Astrocyte (in vitro differentiated cells and primary cell): ENCODE data around the gene TRAFD1. TPM values are rescaled to one million over a fixed set of nuclear protein-coding genes. Genes with fewer than 3 reads are reported as not detected.
A peak's percentile ranks its signal among the peaks of the same experiment; 100 is the strongest.

Experiments
- DNase-seq: peaks from one replicate; pipeline ENCODE4 v3.0.0-alpha.2; 2010; ENCODE audit warnings: low read depth
- FAIRE-seq: peaks from 2 replicates; lab custom pipeline; 2011; peaks lifted over from hg19 to GRCh38; lab: Jason Lieb, UNC
- H2AFZ ChIP-seq: 2 replicates; pipeline ENCODE4 v1.6.0; 2012; ENCODE audit warnings: low read depth, low read length, inconsistent platforms
- H3K27ac ChIP-seq: 2 replicates; pipeline ENCODE4 v1.5.1; 2011; ENCODE audit warnings: low read depth, low read length, inconsistent platforms
- H3K27me3 ChIP-seq: 2 replicates; pipeline ENCODE4 v1.6.0; 2011; ENCODE audit warnings: low read length, inconsistent platforms; ENCODE audit not compliant: insufficient read depth
- H3K36me3 ChIP-seq: 2 replicates; pipeline ENCODE4 v1.5.1; 2011; ENCODE audit warnings: low read length, inconsistent platforms; ENCODE audit not compliant: insufficient read depth
- H3K4me1 ChIP-seq: 2 replicates; pipeline ENCODE4 v1.5.1; 2011; ENCODE audit warnings: low read length, inconsistent platforms; ENCODE audit not compliant: insufficient read depth
- H3K4me2 ChIP-seq: 2 replicates; pipeline ENCODE4 v1.6.0; 2012; ENCODE audit warnings: low read length, inconsistent platforms
- H3K4me3 ChIP-seq: 2 replicates; pipeline ENCODE4 v1.5.1; 2011; ENCODE audit warnings: low read depth, mild to moderate bottlenecking, low read length, inconsistent platforms; ENCODE audit not compliant: insufficient read depth
- H3K79me2 ChIP-seq: 2 replicates; pipeline ENCODE4 v1.6.0; 2012; ENCODE audit warnings: mild to moderate bottlenecking, low read length, inconsistent platforms; ENCODE audit not compliant: insufficient read depth
- H3K9ac ChIP-seq: 2 replicates; pipeline ENCODE4 v1.6.0; 2012; ENCODE audit warnings: mild to moderate bottlenecking, low read length, inconsistent platforms
- H3K9me3 ChIP-seq: 2 replicates; pipeline ENCODE4 v1.5.1; 2012; ENCODE audit warnings: low read depth, mild to moderate bottlenecking, low read length, inconsistent platforms; ENCODE audit not compliant: insufficient read depth
- H4K20me1 ChIP-seq: 2 replicates; pipeline ENCODE4 v1.6.0; 2012; ENCODE audit warnings: low read length, inconsistent platforms; ENCODE audit not compliant: insufficient read depth
- H3K27ac Mint-ChIP-seq: one replicate; pipeline ENCODE4 v1.8.0; 2021; ENCODE audit warnings: mild to moderate bottlenecking, mixed read lengths; ENCODE audit not compliant: unreplicated experiment
- H3K27me3 Mint-ChIP-seq: one replicate; pipeline ENCODE4 v1.8.0; 2021; ENCODE audit warnings: low read depth, mixed read lengths; ENCODE audit not compliant: unreplicated experiment
- H3K36me3 Mint-ChIP-seq: one replicate; pipeline ENCODE4 v1.8.0; 2021; ENCODE audit warnings: low read depth, mixed read lengths; ENCODE audit not compliant: unreplicated experiment
- H3K4me1 Mint-ChIP-seq: one replicate; pipeline ENCODE4 v1.8.0; 2021; ENCODE audit warnings: low read depth, mixed read lengths; ENCODE audit not compliant: unreplicated experiment
- H3K4me3 Mint-ChIP-seq: one replicate; pipeline ENCODE4 v1.8.0; 2021; ENCODE audit warnings: mild to moderate bottlenecking, moderate library complexity, mixed read lengths; ENCODE audit not compliant: unreplicated experiment
- H3K9me3 Mint-ChIP-seq: one replicate; pipeline ENCODE4 v1.8.0; 2021; ENCODE audit warnings: mild to moderate bottlenecking, mixed read lengths; ENCODE audit not compliant: unreplicated experiment
- EZH2 ChIP-seq: IDR thresholded peaks from 2 replicates; pipeline ENCODE4 v1.6.1; 2012; ENCODE audit warnings: mild to moderate bottlenecking, low read length, inconsistent platforms; ENCODE audit not compliant: insufficient read depth
- total RNA-seq: library from RNA; stranded (reverse); gene quantifications from 2 replicates; pipeline ENCODE4 v1.2.1, GENCODE V29; 2021
- TF ChIP-seq, protein P1 (sequence below): IDR thresholded peaks from 2 replicates; pipeline ENCODE4 v1.5.1; 2011; ENCODE audit warnings: low read depth, mild to moderate bottlenecking, inconsistent platforms, low read length, moderate library complexity; ENCODE audit not compliant: insufficient read depth

Gene TRAFD1
- total RNA-seq, 1 donor from 2014 or later, result 35.6 TPM

DNA sequence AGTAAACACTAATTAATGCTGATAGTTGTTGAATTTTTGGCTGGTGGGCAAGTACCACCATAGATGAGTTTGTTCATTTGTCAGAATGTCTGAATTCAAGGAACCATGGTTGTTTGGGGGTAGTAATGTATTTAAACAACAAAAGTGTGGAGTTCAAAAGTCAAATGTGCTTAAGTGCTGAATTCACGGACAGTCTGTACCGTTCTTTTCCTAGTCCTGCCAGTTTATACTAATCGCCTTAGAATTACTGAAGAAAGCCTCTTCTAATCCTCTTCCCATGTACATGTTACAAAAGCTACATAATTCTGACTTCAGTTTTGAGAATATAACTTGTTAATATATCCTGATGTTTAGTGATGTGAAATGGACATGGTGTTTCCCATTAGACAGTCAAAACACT is 19.5 kb upstream of the TRAFD1 start:
- Histone ChIP-seq H3K4me1 (peaks cover 18% of the 10 kb centered on the region), H3K79me2 (peaks cover 82% of the 10 kb centered on the region), H3K27ac (no peak overlapping the region), H3K4me2 (peak overlapping the region; percentile 91), H4K20me1 (peaks cover 64% of the 10 kb centered on the region), H3K4me3 (no peak overlapping the region), H3K9ac (no peak overlapping the region), H3K27me3 (no peaks in the 10 kb centered on the region), H3K36me3 (peaks cover 7% of the 10 kb centered on the region), H2AFZ (no peak overlapping the region), H3K9me3 (no peaks in the 10 kb centered on the region)
- no peaks in the 10 kb centered on the region for H3K9me3 Mint-ChIP-seq
- no peak overlapping the region for H3K4me3 Mint-ChIP-seq
- FAIRE-seq (no peak), DNase-seq (no peak)
- TF ChIP-seq, protein P1, sequence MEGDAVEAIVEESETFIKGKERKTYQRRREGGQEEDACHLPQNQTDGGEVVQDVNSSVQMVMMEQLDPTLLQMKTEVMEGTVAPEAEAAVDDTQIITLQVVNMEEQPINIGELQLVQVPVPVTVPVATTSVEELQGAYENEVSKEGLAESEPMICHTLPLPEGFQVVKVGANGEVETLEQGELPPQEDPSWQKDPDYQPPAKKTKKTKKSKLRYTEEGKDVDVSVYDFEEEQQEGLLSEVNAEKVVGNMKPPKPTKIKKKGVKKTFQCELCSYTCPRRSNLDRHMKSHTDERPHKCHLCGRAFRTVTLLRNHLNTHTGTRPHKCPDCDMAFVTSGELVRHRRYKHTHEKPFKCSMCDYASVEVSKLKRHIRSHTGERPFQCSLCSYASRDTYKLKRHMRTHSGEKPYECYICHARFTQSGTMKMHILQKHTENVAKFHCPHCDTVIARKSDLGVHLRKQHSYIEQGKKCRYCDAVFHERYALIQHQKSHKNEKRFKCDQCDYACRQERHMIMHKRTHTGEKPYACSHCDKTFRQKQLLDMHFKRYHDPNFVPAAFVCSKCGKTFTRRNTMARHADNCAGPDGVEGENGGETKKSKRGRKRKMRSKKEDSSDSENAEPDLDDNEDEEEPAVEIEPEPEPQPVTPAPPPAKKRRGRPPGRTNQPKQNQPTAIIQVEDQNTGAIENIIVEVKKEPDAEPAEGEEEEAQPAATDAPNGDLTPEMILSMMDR, result no peak
- no peak for TF ChIP-seq EZH2
- H3K27ac Mint-ChIP-seq, result no peak overlapping the region
- H3K4me1 Mint-ChIP-seq, result peaks cover 21% of the 10 kb centered on the region
- peaks cover 5% of the 10 kb centered on the region for H3K36me3 Mint-ChIP-seq
- no peaks in the 10 kb centered on the region for H3K27me3 Mint-ChIP-seq

DNA sequence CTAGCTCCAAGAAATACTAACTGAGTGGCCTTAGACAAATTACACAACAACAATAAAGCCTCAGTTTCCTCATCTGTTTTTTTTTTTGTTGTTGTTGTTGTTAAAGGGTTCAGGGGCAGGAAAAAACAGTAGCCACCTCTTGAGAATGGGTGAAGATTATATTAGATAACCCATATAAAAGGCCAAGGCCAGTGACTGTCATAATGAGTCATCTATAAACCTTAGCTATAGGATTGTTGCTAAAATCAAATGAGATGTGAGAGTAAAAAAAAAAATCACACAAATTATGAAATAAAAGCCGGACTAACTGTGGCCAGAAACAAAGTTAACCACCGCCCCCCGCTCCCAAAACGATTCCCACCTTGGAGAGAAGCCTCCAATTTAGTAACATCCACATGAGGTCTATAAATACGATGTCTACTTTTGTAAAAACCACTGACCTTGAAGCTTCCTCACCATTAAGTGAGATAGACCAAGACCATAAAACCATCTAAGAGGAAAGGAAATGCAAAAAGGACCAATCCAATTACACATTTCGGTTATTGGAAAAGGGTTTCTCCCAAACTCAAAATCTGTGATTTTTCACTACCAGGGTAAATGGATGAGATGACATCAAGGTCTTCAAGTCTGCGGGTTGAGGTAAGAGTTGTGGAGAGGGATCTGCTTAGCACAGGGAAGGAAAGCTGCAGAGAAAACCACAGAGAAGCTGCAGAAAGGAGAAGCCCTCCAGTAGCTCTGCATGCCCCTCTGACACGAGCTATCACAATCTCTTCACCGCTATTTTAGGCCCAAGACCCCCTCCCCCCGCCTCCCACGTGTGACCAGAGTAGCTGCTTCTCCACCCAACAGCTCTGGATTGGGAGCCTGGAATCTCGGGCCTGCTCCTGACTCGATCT is 17.8 kb upstream of the TRAFD1 start:
- Mint-ChIP-seq H3K9me3 (no peaks in the 10 kb centered on the region), H3K27ac (peak overlapping the region; percentile 99), H3K27me3 (no peaks in the 10 kb centered on the region), H3K4me1 (peaks cover 21% of the 10 kb centered on the region), H3K36me3 (peaks cover 2% of the 10 kb centered on the region), H3K4me3 (peak overlapping the region; percentile 99)
- Histone ChIP-seq H3K27me3 (no peaks in the 10 kb centered on the region), H3K4me1 (peaks cover 18% of the 10 kb centered on the region), H3K27ac (peak overlapping the region; percentile 87), H4K20me1 (peaks cover 55% of the 10 kb centered on the region), H3K9me3 (no peaks in the 10 kb centered on the region), H3K4me3 (peak overlapping the region; percentile 78), H3K9ac (peak overlapping the region; percentile 94), H3K36me3 (peaks cover 3% of the 10 kb centered on the region), H3K79me2 (peaks cover 66% of the 10 kb centered on the region), H2AFZ (no peak overlapping the region), H3K4me2 (peak overlapping the region; percentile 91)
- DNase-seq (no peak), FAIRE-seq (no peak)
- no peak for TF ChIP-seq EZH2
- TF ChIP-seq, protein P1, result no peak
